Measurements from ENCODE around the gene MAP3K5. TPM values are rescaled to one million over a fixed set of nuclear protein-coding genes. Genes with fewer than 3 reads are reported as not detected.
A peak's percentile ranks its signal among the peaks of the same experiment; 100 is the strongest.

Gene MAP3K5
- total RNA-seq, 4 donors from 2014 or later = 20.8 to 31.7 (median 23.4) TPM

DNA sequence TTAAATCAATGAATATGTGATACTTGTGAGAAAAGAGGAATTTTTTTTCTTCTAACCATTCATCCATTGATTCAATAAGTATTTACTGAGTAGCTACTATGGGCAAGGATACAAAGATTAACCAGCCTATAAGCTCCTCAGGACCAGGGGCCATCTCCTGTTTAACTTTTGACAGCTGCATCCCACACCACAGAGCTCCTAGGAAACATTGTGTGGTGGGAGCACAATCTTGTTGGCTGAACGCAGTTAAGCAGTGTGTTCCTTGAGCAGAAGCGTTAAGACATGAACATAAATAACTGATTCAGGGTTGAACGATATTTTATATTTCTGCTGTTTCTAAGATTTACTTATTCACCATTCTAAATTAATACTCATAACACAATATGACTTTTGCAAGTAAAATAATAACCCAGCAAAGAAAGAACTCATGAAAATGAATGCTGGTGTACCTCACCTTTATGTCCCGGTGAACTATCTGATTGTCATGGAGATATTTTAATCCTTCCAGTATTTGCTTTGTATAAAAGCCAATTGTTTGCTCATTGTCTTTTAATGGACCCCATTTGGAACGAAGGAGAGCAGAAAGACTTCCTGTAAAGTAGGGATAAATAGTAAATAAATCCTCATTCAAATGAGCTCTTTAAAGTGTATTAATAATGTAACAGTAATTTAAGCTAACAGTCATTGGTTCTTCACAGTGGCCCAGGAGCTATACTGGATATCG, 179.4 kb downstream of the MAP3K5 start:
- H3K36me3 ChIP-seq = peaks cover 0 to 18% of the 10 kb centered on the region in 2 donors
- no peak for TF ChIP-seq POLR2AphosphoS5 (IDR thresholded peaks at IDR 0.05)
- no peak for TF ChIP-seq EP300 (IDR thresholded peaks at IDR 0.05)
- TF ChIP-seq, protein P1, sequence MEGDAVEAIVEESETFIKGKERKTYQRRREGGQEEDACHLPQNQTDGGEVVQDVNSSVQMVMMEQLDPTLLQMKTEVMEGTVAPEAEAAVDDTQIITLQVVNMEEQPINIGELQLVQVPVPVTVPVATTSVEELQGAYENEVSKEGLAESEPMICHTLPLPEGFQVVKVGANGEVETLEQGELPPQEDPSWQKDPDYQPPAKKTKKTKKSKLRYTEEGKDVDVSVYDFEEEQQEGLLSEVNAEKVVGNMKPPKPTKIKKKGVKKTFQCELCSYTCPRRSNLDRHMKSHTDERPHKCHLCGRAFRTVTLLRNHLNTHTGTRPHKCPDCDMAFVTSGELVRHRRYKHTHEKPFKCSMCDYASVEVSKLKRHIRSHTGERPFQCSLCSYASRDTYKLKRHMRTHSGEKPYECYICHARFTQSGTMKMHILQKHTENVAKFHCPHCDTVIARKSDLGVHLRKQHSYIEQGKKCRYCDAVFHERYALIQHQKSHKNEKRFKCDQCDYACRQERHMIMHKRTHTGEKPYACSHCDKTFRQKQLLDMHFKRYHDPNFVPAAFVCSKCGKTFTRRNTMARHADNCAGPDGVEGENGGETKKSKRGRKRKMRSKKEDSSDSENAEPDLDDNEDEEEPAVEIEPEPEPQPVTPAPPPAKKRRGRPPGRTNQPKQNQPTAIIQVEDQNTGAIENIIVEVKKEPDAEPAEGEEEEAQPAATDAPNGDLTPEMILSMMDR (IDR thresholded peaks at IDR 0.05) = no peak
- TF ChIP-seq POLR2A (IDR thresholded peaks at IDR 0.05) = no peak
- H3K27me3 ChIP-seq = no peaks in the 10 kb centered on the region
- H3K27ac ChIP-seq = no peak overlapping the region
- no peaks in the 10 kb centered on the region for H3K9me3 ChIP-seq
- no peak overlapping the region for H3K4me3 ChIP-seq
- peaks cover 0 to 24% (median 4%) of the 10 kb centered on the region in 3 donors for H3K4me1 ChIP-seq
- WGBS, 2 donors (ENCODE audit: low coverage in 1 of 2) = 81 to 85% methylated on average over 6 of the region's 6 CpGs
- ATAC-seq = no peak

DNA sequence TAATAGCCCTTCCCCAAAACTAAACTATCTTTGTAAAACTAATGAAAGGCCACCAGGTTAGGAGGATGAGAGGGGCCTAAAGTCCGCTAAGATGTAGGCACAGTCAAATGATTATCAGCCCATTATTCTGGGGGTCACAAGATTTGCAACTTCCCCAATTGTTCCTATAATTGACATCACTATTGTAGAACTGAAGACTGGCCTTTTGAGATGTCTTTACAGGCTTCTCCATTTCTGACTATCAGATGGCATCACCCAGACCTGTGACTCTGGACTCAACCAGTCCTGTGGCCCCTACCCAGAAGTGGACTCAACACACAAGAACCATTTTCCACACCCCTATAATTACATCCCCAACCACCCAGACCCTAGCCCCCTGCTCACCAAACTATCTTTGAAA, 180.5 kb downstream of the MAP3K5 start:
- TF ChIP-seq POLR2AphosphoS5 (IDR thresholded peaks at IDR 0.05) = no peak
- TF ChIP-seq POLR2A (IDR thresholded peaks at IDR 0.05) = no peak
- TF ChIP-seq, protein P1 (IDR thresholded peaks at IDR 0.05) = no peak
- no peak for TF ChIP-seq EP300 (IDR thresholded peaks at IDR 0.05)

DNA sequence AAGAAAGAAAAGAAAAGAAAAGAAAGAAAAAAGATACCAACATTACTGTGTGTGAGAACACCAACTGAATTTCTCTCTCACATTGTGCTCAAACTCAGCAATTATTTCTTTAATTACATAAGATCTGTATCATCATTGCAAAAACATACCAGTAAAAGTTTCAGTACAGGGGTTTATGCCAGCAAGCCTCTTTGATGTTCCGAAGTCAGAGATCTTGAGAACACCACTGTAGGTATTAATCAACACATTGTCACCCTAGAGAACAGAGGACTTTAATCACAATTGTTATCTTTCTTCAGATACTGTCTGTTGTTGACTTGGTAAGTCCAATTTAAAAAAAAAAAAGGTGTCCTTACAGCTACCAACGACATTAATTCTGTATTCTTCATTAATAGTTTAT, 181.1 kb downstream of the MAP3K5 start:
- TF ChIP-seq EP300 (IDR thresholded peaks at IDR 0.05) = no peak
- TF ChIP-seq, protein P1 (IDR thresholded peaks at IDR 0.05) = no peak
- no peak for TF ChIP-seq POLR2A (IDR thresholded peaks at IDR 0.05)
- no peak for TF ChIP-seq POLR2AphosphoS5 (IDR thresholded peaks at IDR 0.05)
- 69 to 93% methylated on average over 2 of the region's 2 CpGs for WGBS, 2 donors (ENCODE audit: low coverage in 1 of 2)
- peaks cover 0 to 14% of the 10 kb centered on the region in 2 donors for H3K36me3 ChIP-seq
- H3K27me3 ChIP-seq = no peaks in the 10 kb centered on the region
- H3K27ac ChIP-seq = no peak overlapping the region
- peaks cover 0 to 27% (median 4%) of the 10 kb centered on the region in 3 donors for H3K4me1 ChIP-seq
- ATAC-seq = no peak
- H3K4me3 ChIP-seq = no peak overlapping the region
- no peaks in the 10 kb centered on the region for H3K9me3 ChIP-seq

More for the DNA sequence above, 180.5 kb downstream of the MAP3K5 start:
- Histone ChIP-seq H3K27ac (no peak overlapping the region), H3K9me3 (no peaks in the 10 kb centered on the region), H3K27me3 (no peaks in the 10 kb centered on the region), H3K4me1 (peaks cover 0 to 27% (median 4%) of the 10 kb centered on the region in 3 donors), H3K4me3 (no peak overlapping the region), H3K36me3 (peaks cover 0 to 17% of the 10 kb centered on the region in 2 donors)
- 100% methylated on average over 1 of the region's 1 CpG; no CpG with 5 or more reads in 1 of the 2 donors for WGBS, 2 donors (ENCODE audit: low coverage in 1 of 2)
- ATAC-seq = no peak

DNA sequence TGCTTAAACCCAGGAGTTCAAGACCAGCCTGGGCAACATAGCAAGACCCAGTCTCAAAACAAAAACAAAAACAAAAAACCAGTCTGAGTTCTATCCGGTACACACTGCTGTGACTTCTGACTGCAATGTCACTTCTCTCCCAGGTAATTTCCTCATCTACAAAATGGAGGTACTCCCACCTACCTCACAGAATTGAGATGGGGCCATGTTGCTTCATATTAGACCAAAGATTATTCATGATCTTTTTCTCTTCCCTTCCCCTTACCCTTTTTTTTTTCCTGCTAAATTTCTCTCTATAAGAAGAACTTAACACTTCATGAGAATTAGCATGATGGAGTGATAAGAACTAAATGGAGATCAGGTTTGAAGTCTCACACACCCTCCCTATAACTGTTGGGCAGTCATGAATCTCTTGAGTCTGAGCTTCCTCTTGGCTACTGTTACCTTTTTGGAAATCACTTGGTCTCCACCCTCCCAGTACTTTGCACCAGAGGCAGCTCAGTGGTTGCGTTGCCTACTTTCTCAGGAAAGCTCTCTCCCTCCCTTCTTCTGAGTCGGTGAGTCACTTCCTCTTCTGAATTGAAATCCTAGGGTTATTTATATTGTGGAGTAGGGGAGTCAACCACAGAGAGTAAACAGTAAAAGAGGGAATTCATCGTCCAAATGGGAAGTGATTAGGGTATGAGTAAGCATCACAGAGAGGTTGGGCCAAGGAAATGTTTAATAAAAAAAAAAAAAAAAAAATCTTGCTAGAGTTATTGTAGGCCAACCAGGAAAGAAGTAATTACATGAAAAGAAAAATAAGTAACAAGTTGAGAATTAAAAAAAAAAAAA, 182.2 kb downstream of the MAP3K5 start:
- peak; percentile 67 for TF ChIP-seq POLR2AphosphoS5 (IDR thresholded peaks at IDR 0.05)
- TF ChIP-seq, protein P1 (IDR thresholded peaks at IDR 0.05) = no peak
- WGBS, 2 donors (ENCODE audit: low coverage in 1 of 2) = 22 to 59% methylated on average over 3 to 4 of the region's 4 CpGs
- peak; percentile 95 for ATAC-seq

More for the DNA sequence above, 182.2 kb downstream of the MAP3K5 start:
- Histone ChIP-seq H3K27ac (peak overlapping the region in 3 of 4 donors; percentile 33 to 52 (median 38)), H3K27me3 (no peaks in the 10 kb centered on the region), H3K4me3 (no peak overlapping the region), H3K36me3 (peaks cover 0 to 15% of the 10 kb centered on the region in 2 donors), H3K9me3 (no peaks in the 10 kb centered on the region), H3K4me1 (peaks cover 0 to 28% (median 4%) of the 10 kb centered on the region in 3 donors)

Data from gastroesophageal sphincter (tissue), 4 donors.